ENCODE data around the gene DHRS12.

The DHRS12 gene

DNA sequence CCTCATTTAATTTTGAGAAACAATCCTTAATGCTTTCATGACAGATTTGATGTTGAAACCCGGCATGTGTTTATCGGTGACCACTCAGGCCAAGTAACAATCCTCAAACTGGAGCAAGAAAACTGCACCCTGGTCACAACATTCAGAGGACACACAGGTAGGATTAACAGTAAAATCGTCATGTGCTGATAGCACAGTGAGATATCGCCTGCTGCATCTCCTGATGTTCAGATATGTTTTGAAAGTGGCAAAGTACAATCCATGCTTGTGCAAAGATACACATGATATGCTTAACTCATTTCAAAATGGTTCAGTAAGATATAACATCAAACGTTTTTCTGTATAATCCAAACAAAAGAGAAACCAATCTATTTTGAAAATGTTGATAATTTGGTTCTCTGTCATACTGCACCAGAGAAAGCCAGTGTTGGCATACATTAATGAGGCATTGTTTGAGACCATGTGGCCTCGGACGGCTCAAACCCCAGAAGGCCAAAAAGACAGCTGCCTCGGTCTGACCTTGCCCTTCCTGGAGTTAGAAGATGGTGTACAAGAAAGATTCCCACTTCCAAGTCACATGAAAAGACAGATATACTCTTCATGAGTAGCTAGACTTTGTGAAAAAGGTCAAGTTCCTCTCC lies 76.2 kb downstream of the DHRS12 start:
- DNase-seq, result no peak

DNA sequence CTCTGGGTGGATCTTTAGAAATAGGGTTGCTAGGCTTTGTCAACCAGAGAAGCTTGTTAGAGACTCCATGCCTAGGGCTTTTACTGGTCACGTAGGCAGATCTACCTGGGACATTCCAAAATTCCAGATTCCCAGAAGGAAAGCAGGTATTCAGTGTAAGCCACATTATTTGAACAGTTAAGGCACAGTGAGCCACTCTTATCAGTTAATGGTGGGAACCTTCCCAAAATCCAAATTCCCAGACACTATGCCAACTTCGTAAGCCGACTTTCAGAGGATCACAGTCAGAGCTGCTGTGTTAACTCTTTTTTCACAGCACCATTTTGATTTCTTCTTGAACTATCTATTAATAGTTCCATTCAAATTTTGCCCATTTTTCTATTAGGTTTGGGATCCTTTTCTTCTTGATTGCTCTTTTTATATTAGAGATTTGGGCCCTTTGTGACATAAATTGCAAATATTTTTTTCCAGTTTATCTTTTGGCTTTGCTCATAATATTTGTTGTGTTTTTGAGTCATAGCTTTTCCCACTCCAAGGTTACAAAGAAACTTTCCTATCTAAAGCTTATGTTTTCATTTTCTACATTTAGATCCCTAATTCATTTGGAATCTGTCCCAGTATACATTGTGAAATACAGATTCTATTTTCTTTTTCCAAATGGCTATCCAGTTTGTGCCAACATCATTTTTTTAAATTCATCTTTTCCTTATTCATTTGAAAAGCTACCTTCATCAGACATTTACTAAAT lies 77.3 kb downstream of the DHRS12 start:
- no peak for DNase-seq

DNA sequence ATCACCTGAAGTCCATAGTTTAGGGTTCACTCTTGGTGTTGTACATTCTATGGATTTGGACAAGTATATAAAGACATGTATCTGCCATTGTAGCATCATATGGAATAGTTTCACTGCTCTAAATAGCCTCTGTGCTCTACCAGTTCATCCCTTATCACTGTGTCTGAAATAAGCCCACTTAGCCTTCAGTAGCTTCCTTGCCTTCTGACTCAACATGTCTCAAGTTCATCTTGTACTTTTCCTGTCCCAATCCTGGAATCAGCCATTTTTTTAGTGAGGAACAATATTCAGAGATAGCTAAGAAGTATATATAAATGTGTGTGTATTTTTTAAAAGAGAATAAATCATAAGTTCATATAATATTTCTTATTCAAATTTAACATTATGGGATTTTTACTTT lies 79.2 kb downstream of the DHRS12 start:
- DNase-seq, result no peak

DNA sequence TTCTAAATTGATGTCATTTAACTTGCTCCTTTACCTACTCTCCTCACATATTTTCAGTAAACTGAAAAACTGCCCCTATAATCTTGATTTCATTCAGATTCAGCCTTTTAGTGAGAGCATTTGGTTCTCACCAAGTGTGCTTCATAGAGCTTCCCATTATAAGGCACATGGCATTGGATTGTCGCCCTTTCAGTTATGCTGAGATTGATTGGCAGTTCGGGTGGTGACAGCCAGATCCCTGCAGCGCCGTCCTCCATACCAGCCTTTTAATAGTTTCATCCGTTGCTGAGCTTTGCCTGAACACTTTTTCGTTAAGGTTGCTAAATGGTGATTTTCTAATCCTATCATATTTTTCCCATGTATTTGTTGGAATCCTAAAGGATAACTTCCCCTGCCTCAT lies 80.4 kb downstream of the DHRS12 start:
- DNase-seq, result no peak

DNA sequence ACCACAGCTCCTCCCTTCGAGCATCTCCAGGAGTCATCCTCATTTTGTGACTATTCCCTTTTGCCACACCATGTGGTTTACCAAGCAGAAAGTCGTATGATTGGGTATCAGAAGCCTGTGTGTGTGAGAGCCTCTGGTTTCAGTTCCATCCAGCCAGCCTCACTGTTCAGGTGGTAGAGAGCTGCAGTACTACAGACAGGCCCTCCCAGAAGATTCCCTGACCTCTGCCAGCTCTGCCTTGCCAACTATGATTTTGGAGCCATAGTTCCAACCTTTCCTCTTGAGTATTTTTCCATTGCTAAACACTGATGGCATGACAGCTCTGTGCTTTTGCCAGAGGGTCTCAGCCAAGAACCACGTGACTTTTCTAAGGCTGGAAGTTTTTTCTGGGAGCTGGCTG lies 82.5 kb downstream of the DHRS12 start:
- no peak for DNase-seq

DNA sequence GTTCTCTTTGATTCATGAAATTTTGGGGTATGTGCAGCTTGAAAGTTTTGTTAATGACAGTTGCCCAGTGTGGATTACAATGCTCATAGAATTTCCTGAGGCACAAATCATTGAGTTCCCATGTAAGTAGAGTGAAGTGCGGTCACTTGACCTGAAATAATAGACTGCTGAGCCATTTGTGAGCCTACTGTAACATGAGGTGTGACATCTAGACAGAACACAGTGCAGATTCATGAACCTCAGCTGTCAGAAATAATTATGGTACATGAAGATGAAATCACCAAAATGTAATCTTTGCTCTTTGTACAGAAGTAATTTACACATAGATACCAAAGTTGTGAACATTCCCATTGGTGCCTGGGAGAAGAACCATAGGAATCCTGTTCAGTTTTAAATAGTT lies 84.6 kb downstream of the DHRS12 start:
- DNase-seq, result no peak

All from right kidney (tissue), 1 donor.